HG02885 (cell line): ENCODE data around the gene RYR1.
"Not testable (repeated sequence)": the region's sequence is repeated elsewhere in the genome, so short reads cannot be mapped to it uniquely, and the experiment has no call there.

Experiments used
- ATAC-seq: cut with Tn5 transposase; IDR thresholded peaks from one replicate; pipeline ENCODE4 v1.9.1; 2021; ENCODE audit warnings: mild to moderate bottlenecking; ENCODE audit not compliant: unreplicated experiment, poor library complexity

The RYR1 gene

DNA sequence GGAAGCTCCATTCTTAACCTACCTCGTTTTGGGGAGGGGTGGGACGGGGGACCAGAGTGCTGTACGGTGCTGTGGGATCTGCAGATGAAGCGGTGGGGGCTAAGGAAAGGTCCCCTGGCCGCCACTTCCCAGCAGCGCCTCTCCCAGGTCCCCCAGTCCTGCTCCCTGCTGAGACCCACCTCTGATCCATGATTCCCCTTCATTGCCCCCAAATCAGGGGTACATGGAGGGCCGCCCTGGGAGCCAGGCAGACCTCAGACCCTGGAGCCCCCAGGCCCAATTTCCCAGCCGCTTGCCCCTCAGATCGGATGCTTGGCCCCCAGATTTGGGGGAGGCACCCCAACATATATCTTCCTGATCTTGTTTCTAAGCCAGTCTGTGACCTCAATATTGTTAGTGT lies 34.4 kb upstream of the RYR1 start:
- ATAC-seq: no peak

DNA sequence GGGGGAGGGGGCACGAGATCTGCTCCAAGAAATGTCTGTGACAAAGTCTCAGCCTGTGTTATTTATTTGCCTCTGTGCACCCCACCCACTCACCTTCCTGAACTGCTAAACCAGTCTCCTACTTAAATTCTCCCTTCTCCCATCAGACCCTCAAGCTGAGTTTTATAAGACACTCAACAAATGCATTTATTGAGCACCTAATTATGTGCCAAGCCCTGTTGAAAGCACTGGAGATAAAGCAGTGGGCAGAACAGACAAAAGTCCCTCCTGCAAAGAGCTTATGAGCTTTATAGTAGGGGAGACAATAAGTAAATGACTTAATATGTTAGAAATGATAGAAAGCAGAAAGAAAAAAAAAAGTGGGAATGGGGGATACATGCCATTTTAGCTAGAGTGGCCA lies 34.0 kb upstream of the RYR1 start:
- ATAC-seq: no peak

DNA sequence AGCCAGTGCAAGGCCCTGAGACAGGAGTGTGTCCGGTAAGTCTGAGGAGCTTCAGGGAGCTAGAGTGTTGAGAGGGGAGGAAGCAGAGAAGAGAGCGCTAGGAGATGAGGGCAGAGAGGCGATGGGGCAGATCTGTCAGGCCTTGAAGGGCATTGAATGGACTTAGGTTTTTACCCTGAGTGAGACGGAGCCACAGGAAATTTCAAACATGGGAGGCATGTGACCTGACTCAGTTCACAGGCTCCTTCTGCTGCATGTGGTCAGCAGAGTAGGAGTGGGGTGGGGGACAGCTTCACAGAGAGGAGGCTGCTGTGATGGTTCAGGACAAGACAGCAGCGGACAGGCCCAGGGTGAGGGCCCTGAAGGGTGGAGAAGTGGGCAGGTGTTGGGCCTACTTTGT lies 33.1 kb upstream of the RYR1 start:
- no peak for ATAC-seq

DNA sequence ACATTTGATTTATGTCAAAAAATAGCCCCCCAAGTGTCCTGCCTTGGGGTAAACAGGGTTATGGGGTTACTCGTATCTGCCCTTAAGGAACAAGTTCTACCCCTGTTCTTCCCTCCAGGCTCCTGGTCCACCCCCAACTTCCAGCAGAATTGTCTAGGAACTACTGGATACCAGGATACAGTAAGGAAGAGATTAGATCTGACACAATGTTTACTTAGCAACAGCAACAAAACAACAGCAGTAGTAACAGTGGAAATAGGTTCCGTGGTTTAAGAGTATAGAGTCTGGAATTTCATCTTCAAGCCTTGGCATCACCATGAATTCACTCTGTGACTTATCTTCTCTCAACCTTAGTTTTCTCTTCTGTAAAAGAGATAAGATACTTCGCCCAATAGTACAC lies 32.3 kb upstream of the RYR1 start:
- ATAC-seq: no peak

DNA sequence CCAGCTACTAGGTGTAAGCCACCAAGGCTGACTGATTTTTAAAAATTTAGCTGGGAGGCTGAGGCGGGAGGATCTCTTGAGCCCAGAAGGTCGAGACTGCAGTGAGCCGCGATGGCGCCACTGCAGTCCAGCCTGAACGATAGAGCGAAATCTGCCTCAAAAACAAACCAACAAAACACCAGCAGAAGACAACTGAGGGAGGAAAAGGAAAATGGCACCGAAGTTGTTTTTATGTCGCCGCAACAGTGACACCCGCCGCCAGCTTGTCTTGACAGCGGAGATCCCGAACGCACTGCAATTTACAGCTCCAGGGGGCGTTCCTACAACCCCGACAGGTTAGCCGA lies 30.9 kb upstream of the RYR1 start:
- ATAC-seq: no peak

DNA sequence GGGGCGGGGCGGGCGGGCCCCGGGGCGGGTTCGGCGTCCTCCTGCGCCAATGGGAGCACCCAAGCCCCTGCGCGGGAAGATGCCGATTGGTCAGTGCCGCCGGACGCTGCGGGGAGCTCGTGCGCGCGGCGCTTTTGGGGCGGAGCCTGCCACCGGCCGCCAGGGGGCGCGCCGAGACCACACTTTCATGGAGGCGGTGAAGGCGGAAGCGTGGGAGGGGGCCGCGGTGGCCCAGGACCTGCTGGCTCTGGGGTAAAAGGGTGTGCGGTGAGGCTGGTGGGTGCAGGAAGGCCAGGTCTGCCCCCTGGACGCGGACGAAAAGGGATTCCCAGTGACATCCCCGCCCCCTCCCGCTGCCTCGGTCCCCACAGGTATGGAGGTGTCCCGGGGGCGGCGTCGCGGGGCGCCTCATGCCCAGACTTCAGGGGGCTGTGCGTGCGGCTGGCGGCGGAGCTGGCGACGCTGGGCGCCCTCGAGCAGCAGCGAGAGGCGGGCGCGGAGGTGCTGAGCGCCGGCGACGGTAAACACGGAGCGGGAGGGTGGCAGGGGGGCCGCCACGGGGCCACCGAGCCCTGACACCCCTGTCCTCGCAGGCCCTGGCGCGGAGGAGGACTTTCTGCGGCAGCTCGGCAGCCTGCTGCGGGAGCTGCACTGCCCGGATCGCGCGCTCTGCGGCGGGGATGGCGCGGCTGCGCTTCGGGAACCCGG lies 30.4 kb upstream of the RYR1 start, which contains the start of gene FAM98C:
FAM98C (plus strand) TSS at position 127 of the 708 bp plus-strand sequence; CDS start at position 188, 61 bp downstream.
- ATAC-seq: peak; percentile 95

DNA sequence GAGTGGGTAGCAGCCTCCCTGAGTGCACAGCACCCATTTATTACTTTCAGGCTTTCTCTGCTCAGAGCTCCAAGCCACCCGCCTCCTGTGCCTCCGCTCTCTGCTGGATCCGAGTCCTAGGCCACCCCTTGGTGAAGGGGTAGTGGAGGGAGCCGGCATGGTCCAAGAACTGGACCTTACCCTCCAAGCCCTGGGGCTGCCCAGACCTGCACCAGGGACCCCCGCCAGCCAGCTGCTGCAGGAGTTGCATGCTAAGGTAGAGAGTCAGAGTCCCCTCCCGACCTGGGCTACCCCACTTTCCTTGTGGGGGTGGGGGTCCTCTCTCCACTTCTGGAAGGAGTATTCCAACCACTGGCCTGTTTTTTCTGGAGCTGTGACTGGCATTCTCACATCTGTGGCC lies 28.6 kb upstream of the RYR1 start:
- no peak for ATAC-seq

DNA sequence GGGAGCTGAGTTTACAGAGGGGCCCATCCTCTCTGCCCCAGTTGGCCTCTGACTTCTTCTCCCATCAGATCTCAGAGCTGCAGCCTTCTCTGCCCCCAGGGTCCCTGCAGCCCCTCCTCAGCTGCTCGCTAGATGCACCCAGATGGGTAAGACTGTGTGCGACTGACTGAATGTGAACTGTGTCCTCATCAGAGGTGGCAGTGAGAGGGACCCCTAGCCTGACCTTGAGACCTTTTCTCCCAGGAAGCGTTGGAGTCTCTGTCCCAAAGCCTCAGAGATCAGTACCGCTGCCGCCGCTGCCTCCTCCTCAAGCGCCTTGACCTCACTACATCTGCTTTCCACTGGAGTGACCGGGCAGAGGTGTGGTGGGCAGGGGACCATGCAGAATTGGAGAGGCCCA lies 28.2 kb upstream of the RYR1 start:
- ATAC-seq: no peak

DNA sequence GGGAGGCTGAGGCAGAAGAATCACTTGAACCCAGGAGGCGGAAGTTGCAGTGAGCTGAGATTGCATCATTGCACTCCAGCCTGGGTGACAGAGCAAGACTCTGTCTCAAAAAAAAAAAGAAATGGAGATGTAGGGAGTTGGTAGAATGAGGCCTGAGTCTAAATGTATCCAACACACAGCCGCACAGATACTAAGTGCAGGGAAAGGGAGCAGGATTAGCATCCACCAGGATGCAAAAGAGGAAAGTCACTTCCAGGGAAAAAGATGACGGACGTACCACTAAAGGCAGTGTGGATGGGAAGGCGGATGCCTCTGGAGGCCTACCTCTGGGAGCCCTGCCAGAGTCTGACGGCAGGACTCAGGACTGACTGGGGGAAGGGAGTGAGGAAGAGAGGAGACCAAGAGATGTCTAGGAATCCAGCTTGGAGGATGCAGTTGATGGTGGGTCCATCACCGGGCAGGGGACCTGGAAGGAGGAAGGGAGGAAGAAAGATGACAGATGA lies 23.8 kb upstream of the RYR1 start:
- ATAC-seq: no peak

DNA sequence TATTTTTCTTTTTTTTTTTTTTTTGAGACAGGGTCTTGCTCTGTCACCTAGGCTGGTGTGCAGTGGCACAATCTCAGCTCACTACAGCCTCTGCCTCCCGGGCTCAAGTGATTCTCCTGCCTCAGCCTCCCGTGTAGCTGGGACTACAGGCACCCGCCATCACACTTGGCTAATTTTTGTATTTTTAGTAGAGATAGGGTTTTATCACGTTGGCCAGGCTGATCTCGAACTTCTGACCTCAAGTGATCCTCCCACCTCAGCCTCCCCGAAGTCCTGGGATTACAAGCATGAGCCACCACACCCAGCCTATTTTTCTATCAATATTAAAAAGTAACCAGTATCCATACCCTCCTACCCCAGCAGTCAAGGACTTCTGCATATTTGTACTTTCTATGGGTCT lies 23.1 kb upstream of the RYR1 start:
- ATAC-seq: not testable (repeated sequence)

DNA sequence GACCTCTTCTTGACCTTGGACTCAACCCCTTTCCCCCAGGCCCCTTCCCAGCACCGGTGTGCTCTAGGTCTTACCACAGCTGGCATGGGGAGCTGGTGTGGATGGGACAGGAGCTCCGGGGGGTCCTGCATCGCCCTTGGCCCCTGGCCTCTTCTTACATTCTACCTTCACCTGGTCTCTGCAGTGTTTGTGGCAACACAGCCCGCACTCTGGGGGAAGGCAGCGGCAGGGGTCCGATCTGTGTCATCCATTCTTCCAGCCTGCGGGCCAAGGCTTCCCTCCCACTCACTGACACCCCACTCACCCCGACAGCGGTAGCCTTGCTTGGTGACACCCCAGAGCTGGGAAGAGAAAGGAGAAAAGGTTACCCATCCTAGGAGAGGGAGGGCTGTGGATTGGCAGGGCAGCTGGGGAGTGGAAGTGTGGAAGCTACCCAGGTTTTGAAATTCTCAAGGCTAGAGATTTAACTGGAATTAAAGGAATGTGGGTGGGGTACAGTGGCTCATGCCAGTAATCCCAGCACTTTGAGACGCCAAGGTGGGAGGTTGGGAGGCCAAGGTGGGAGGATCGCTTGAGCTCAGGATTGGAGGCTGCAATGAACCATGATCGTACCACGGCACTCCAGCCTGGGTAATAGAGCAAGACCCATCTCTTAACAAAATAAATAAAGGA lies 22.3 kb upstream of the RYR1 start:
- no peak for ATAC-seq

DNA sequence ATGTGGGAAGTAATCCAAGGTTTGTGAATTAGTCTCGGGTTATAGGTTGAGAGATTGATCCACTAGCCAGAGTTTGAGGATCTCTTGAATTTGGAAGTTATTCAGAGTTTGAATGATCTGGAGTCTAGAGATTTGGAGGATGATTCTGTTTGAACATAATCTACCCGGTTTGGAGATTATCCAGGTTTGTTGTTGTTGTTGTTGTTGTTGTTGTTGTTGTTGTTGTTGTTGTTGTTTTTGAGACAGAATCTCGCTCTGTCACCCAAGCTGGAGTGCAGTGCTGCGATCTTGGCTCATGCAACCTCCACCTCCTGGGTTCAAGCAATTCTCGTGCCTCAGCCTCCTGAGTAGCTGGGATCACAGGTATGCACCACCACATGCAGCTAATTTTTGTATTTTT lies 21.6 kb upstream of the RYR1 start:
- ATAC-seq: not testable (repeated sequence)

DNA sequence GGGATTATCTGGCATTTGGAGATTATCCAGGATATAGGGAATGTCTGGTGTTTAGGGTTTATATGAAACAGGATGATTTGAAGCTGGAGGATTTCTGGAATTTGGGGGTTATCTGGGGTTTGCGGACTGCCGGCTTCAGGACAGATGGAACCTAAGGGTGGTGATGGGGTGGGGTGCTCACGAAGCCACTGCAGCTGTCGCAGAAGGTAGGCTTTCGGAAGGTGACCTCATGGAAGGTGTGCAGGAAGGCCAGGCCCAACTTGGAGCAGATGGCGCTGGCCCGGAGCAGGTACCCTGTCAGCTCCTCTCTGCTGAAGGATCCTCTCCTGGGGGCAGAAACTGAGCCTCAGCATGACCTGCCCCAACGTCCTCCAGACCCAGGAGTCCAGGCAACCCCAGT lies 21.0 kb upstream of the RYR1 start:
- no peak for ATAC-seq

DNA sequence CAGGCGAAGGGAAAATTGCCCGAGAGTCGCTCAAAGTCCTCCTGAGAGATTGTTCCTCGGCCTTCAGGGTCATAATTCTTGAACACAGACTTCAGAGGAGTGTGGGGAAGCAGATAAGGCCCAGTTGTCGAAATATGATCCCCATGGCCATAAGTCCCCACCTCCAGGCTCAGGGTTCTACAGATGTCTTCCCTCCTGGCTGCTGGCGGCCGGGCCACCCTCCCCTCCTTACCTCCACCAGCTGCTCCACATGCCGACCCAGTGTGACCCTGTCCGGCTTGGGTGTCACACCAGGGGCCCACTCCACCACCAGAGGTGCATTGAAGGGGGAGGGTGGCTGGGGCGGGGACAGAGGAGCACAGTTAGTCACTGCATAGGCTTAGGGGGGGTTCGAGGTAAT lies 20.5 kb upstream of the RYR1 start:
- ATAC-seq: no peak

DNA sequence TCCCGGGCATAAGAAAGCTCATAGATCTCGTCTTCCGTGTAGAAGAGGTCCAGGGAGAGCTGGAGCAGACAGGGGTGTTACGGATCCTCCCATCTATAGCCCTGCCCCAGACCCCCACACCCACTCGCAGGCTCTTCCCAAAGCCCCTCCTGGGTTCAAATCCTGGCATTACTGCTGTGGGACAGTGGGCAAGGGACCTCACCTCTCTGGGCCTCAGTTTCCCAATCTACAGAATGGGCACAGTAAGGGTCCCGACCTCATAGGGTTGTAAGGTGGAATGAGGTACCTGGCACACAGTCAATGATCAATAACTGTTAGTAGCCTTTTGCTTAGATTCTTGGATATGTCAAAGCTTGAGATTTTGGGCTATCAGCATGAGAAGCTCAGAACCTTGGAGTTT lies 20.1 kb upstream of the RYR1 start:
- ATAC-seq: no peak

DNA sequence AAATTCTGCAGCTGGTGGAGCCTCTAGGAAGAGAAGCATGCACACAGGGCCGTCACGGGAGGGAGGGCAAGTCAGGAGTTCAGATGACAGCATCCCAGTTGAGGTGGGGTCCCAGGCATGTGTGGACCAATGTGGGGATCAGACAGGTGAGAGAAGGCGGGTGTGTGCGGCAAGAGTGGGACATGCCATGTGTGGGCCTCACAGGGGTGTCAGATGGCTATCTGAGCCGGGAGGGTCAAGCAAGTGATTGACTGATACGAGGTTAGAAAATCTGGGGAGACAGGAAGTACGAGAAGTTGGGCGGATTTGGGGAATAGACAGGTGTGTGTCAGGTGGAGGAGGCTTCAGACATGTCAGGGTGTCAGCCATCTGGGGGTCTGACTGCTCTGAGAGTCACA lies 16.3 kb upstream of the RYR1 start:
- ATAC-seq: no peak

DNA sequence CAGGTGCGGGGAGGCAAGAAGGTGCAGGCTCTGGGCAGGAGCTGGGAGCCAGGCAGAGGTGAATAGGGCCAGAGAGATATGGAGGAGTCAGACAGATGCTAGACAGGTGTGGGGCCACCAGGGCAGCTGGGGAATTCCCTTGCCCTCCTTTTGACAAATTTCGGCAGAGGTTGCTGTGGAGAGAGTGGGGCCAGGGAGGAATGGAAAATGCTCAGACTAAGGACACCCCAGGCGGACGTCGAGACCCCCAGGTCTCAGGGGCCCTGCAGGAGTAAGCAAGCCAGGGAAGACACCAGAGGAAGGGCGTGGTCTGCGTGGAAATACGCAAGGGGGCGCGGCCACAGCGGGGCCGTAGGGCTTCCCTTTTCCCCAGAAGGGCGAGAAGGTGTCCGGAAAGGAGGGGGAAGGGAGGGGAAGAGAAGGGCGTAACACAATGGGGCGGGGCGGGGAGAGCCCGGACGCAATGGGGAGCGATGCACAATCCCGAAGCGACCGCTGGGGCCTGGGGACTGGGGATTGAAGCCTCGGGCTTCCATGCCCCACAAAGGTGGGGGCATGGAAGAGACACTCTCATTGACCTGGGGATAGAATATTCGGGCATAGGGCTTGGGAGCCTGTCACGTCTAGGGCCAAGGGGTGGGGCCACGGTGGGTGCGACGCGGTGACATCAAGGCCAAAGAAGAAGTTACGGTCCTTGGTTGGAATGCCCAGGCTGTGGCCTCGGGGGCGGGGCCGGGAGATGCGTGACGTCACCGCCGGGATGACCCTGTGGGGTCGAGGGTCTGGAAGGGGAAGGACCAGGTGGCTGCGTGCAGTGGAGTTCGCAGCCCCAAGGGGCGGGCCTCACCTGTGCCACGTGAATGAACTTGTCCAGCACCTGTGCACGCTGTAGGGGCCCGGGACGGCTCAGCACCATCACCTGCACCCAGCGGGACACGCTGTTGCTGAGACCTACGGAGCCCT lies 15.7 kb upstream of the RYR1 start:
- no peak for ATAC-seq

DNA sequence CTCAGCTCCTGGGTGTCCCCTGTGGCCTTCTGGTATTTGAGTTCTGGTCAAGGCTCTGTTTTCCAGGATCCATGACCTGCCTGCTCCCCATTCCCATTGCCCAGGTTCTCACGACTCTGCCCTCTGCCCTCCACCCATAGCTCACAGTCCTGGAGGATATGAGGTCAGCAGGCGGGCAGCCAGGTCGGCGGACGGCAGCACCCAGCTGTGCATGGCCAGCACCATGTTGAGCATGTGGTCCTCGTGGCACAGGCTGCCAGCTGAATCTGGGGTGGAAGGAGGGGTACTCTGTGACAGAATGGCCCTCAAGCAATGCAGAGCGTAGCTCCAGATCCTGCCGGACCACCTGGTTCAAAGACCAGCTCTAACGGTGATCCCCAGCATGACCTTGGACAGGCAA lies 12.6 kb upstream of the RYR1 start:
- no peak for ATAC-seq

DNA sequence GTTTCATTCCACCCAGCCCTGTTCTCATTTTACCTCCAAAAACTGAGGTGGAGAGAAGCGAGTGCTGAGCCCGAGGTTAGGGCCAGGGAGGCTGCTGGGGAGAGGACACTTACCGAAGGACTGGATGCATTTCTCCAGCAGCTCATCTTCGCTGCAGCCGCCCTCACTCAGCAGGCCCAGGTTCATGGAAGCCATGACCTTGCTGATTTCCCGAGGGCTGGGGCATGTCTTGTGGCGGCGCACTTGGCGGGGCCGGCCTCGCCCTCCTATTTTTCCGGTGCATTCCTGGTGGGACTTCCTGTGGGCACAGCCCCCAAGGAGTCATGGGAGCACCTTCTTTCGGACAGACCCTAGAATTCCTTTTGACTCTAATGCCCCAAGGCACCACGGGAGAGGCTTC lies 11.6 kb upstream of the RYR1 start:
- no peak for ATAC-seq

DNA sequence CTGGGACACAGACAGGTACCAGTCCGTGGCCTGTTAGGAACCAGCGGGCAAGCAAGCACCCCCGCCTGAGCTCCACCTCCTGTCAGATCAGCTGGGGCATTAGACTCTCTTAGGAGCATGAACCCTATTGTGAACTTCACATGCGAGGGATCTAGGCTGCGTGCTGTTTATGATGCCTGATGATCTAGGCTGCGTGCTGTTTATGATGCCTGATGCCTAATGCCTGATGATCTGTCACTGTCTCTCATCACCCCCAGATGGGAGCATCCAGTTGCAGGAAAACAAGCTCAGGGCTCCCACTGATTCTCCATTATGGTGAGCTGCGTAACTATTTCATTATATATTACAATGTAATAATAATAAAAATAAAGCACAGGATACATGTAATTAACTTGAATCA lies 11.1 kb upstream of the RYR1 start:
- no peak for ATAC-seq

DNA sequence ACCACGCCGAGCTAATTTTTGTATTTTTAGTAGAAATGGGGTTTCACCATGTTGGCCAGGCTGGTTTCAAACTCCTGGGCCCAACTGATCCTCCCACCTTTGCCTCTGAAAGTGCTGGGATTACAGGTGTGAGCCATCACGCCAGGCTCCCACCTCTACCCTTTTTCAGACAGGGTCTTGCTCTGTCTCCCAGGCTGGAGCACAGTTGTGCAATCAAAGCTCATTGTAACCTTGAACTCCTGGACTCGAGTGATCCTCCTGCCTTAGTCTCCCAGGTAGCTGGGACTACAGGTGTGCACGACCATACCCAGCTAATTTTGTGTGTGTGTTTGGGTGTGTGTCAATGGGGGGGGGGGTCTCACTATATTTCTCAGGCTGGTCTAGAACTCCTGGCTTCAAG lies 9.2 kb upstream of the RYR1 start:
- no peak for ATAC-seq
